GM18873 (cell line): ENCODE measurements around the gene EIF2D.

Experiments
- ATAC-seq: cut with Tn5 transposase; IDR thresholded peaks from one replicate; pipeline ENCODE4 v1.9.1; 2021; ENCODE audit warnings: mild to moderate bottlenecking, moderate library complexity, moderate number of reproducible peaks; ENCODE audit not compliant: unreplicated experiment, low FRiP score

Gene EIF2D

GRCh38 chr1:206573762-206574161 is 38.5 kb downstream of the EIF2D start:
- no peak for ATAC-seq

GRCh38 chr1:206573319-206573718 is 38.9 kb downstream of the EIF2D start:
- no peak for ATAC-seq

GRCh38 chr1:206572835-206573234 is 39.4 kb downstream of the EIF2D start:
- no peak for ATAC-seq

- no peak for ATAC-seq
Observed at GRCh38 chr1:206570529-206570928, 41.7 kb downstream of the EIF2D start.

GRCh38 chr1:206569556-206569955 is 42.7 kb downstream of the EIF2D start:
- ATAC-seq: no peak

GRCh38 chr1:206568779-206569352 is 43.4 kb downstream of the EIF2D start:
- no peak for ATAC-seq

- no peak for ATAC-seq
Observed at GRCh38 chr1:206568256-206568655, 44.0 kb downstream of the EIF2D start.

GRCh38 chr1:206566999-206567398 is 45.3 kb downstream of the EIF2D start:
- ATAC-seq: no peak

- ATAC-seq: no peak
Observed at GRCh38 chr1:206565995-206566394, 46.3 kb downstream of the EIF2D start.

- peak; percentile 23 for ATAC-seq
Observed at GRCh38 chr1:206563367-206564207, 48.7 kb downstream of the EIF2D start.

GRCh38 chr1:206560007-206560716 is 52.1 kb downstream of the EIF2D start:
- no peak for ATAC-seq

GRCh38 chr1:206559672-206559995 is 52.6 kb downstream of the EIF2D start:
- ATAC-seq: no peak

GRCh38 chr1:206558794-206559671 is 53.2 kb downstream of the EIF2D start:
- ATAC-seq: no peak

- no peak for ATAC-seq
Observed at GRCh38 chr1:206557636-206558473, 54.4 kb downstream of the EIF2D start.

GRCh38 chr1:206556750-206557635 is 55.3 kb downstream of the EIF2D start:
- ATAC-seq: no peak

- no peak for ATAC-seq
Observed at GRCh38 chr1:206556047-206556749, 56.1 kb downstream of the EIF2D start.

GRCh38 chr1:206555473-206555935 is 56.8 kb downstream of the EIF2D start:
- no peak for ATAC-seq
